GM10248 (cell line): ENCODE measurements around the gene RAMP3.

ENCODE experiments used
- CTCF ChIA-PET: fragments of 300-600 bp; sonication (Branson Sonifier 250); formaldehyde crosslinking; extraction: SDS; loops from one replicate; lab custom pipeline; 2021; ENCODE audit warnings: antibody characterized with exemption; lab: Yijun Ruan, JAX
- POLR2A ChIA-PET: fragments of 350-650 bp; sonication (Branson Sonifier 250); formaldehyde crosslinking; extraction: SDS; loops from one replicate; lab custom pipeline; 2020; ENCODE audit warnings: antibody characterized with exemption; lab: Yijun Ruan, JAX
- DNase-seq: peaks from one replicate; pipeline ENCODE4 v3.0.0; 2012; ENCODE audit errors: extremely low spot score
- CTCF ChIP-seq: IDR thresholded peaks from 2 replicates; pipeline ENCODE4 v1.5.1; 2012; ENCODE audit warnings: mild to moderate bottlenecking, low read depth; ENCODE audit errors: extremely low read depth, missing control alignments, control extremely low read depth

RAMP3 gene

GRCh38 chr7:45219130-45219529 lies 61.5 kb downstream of the RAMP3 start:
- no peak for DNase-seq
- CTCF ChIA-PET: no interaction called here
- no peak for TF ChIP-seq CTCF
- POLR2A ChIA-PET: no interaction called here

DNA sequence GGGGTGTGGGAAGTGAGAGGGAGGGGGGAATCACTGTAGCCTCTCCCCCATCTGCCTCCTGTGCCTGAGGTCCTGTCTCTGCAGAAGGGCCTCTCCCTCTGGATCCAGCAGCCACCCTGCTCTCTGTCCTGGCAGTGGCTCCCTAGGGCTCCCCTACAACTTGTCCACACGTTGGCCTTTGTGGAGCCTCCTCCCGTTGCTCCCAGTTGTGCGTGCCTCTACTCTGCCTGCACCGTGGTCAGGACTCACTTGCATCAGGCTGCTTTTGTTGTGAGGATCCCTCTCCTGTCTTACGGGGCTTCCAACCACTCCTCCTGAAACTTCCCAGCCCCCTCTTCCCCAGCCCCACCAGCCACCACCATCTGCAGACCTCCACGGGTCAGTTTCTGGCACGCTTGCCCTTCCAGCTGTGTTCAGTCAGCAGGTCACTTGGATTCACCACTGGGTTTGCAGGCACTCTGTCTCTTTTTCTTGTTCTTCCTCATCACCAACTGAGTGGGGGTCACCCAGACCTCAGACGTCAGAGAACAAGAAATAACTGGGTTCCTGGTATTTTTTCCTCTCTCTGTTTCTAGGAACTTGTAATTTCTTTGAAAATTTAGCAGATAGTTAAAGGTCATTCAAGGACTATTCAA lies 62.3 kb downstream of the RAMP3 start:
- ChIA-PET CTCF (interaction anchor here (3.2 kb wide), 1 partner anchor 40 kb away, joined by 14 read pairs; no protein-coding TSS in a partner anchor), POLR2A (no interaction called here)
- TF ChIP-seq CTCF: no peak
- no peak for DNase-seq

- ChIA-PET POLR2A (no interaction called here), CTCF (interaction anchor here (3.2 kb wide), 1 partner anchor 39 kb away, joined by 14 read pairs; no protein-coding TSS in a partner anchor)
- TF ChIP-seq CTCF: no peak
- no peak for DNase-seq
These were observed 63.4 kb downstream of the RAMP3 start for GRCh38 chr7:45220846-45221618.

- no peak for TF ChIP-seq CTCF
- DNase-seq: no peak
- ChIA-PET CTCF (interaction anchor here (3.2 kb wide), 1 partner anchor 38 kb away, joined by 14 read pairs; no protein-coding TSS in a partner anchor), POLR2A (interaction anchor here (0.6 kb wide), 1 partner anchor 1468 kb away, joined by 3 read pairs; no protein-coding TSS in a partner anchor)
These were observed 64.5 kb downstream of the RAMP3 start for GRCh38 chr7:45221896-45222604.

DNA sequence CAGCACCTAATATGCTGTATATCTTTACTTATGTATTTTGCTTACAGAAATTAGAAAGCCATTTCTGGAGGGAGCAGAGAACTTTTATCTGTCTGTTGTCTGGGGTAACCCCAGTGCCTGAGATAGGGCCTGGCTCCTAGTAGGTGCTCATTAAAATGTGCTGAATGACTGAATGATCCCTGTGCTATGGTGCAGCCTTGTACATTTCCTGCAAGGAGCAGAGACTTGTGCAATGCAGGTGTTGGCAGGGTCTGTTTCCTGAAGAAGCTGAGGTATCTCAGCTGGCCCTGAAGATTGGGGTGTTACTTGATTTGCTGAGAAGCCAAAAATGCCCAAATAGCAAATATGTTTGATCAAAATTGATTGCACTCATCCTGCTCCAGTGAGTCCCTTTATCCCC lies 65.5 kb downstream of the RAMP3 start:
- CTCF ChIA-PET: interaction anchor here (3.2 kb wide), 1 partner anchor 37 kb away, joined by 14 read pairs; no protein-coding TSS in a partner anchor
- no peak for TF ChIP-seq CTCF
- DNase-seq: no peak

GRCh38 chr7:45223728-45224630 lies 66.4 kb downstream of the RAMP3 start:
- TF ChIP-seq CTCF: no peak
- ChIA-PET POLR2A (no interaction called here), CTCF (no interaction called here)
- no peak for DNase-seq

More for the DNA sequence above, 65.5 kb downstream of the RAMP3 start:
- POLR2A ChIA-PET: no interaction called here
